Measurements from ENCODE around the gene RBMS1. TPM values are rescaled to one million over a fixed set of nuclear protein-coding genes. Genes with fewer than 3 reads are reported as not detected.

Gene RBMS1
- total and polyA plus RNA-seq, 4 donors = 7.9 to 23.5 (median 15.5) TPM

- TF ChIP-seq JUND (IDR thresholded peaks at IDR 0.05) (no peak), FOXA1 (IDR thresholded peaks at IDR 0.05) (no peak)
Observed at GRCh38 chr2:160282063-160282580, 211.5 kb downstream of the RBMS1 start (continued).

DNA sequence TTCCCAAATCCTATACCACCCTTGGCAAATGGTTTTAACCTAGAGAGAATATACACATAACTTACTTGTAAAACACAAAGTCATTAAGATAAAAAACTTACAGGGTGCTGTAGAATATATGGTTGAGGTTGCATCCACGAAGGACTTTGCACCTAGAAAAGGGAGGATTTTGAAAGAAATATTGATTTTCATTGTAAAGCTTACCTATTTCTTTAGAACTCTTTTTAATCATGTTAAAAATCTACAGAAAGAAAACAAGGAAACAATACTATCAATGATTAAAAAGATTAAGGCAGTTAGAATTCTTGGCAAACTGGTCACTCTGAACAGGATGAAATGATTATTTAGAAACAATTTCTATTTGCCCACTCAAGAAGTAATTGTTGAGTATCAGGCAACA is 212.4 kb downstream of the RBMS1 start:
- Histone ChIP-seq H3K4me1 (ENCODE audit: control insufficient read depth in 4 of 4, insufficient read depth in 4 of 4, low read length in 3 of 4) (no peaks in the 10 kb centered on the region), H3K27me3 (ENCODE audit: control insufficient read depth in 4 of 4, insufficient read depth in 4 of 4, low read length in 3 of 4) (no peaks in the 10 kb centered on the region), H3K4me3 (ENCODE audit: low read depth in 1 of 3, low read length in 3 of 3) (no peak overlapping the region), H3K9ac (ENCODE audit: low read depth in 1 of 2, low read length in 2 of 2) (no peak overlapping the region), H3K27ac (ENCODE audit: low read depth in 1 of 2, low read length in 2 of 2) (no peak overlapping the region), H3K36me3 (ENCODE audit: control insufficient read depth in 4 of 4, insufficient read depth in 3 of 4, low read depth in 1 of 4, low read length in 3 of 4) (peaks cover 2 to 22% (median 16%) of the 10 kb centered on the region in 4 donors), H3K9me3 (ENCODE audit: control insufficient read depth in 4 of 4, low read length in 3 of 4) (no peaks in the 10 kb centered on the region)
- TF ChIP-seq ATF3 (IDR thresholded peaks at IDR 0.05) (no peak), HNF4G (IDR thresholded peaks at IDR 0.05) (no peak), GABPA (IDR thresholded peaks at IDR 0.05 in 1 of 2, conservative IDR thresholded peaks at IDR 0.05 in 1 of 2) (no peak), ZBTB33 (IDR thresholded peaks at IDR 0.05) (no peak)
- DNase-seq (ENCODE audit: low spot score) = no peak
- WGBS = 81% methylated on average over 1 of the region's 1 CpG

DNA sequence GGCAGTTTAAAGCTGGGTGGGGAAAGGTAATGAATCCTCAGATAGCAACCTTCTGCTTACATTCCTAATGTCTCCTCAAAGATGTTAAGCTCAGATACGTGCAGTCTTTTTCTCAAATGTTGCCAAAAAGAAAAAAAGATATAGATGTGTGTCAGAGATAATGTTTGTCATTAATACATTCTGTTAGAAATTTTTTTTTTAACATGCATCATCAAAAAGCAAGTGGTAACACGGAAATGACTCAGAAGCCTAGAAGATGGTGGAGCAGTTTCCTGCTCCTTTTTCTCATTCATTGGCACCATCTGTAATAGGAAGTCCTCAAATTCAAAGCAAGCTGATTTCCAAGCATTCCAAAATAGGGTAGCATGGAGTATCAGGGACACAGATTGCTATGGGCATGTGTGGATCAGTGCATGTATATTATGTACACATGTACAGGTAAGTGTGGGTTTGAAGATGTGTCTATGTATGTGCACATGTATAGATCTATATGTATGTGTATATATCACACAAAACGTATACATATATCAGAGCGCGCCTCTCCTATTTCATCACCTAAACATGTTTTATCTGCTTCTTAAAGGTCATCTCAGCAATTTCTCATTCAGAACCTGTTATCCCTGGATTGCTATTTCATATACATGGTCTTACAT is 213.7 kb downstream of the RBMS1 start:
- Histone ChIP-seq H3K27ac (ENCODE audit: low read depth in 1 of 2, low read length in 2 of 2) (no peak overlapping the region), H3K27me3 (ENCODE audit: control insufficient read depth in 4 of 4, insufficient read depth in 4 of 4, low read length in 3 of 4) (no peaks in the 10 kb centered on the region), H3K4me1 (ENCODE audit: control insufficient read depth in 4 of 4, insufficient read depth in 4 of 4, low read length in 3 of 4) (peaks cover 0 to 5% (median 0%) of the 10 kb centered on the region in 4 donors), H3K4me3 (ENCODE audit: low read depth in 1 of 3, low read length in 3 of 3) (no peak overlapping the region), H3K9me3 (ENCODE audit: control insufficient read depth in 4 of 4, low read length in 3 of 4) (no peaks in the 10 kb centered on the region), H3K36me3 (ENCODE audit: control insufficient read depth in 4 of 4, insufficient read depth in 3 of 4, low read depth in 1 of 4, low read length in 3 of 4) (peaks cover 2 to 22% (median 16%) of the 10 kb centered on the region in 4 donors), H3K9ac (ENCODE audit: low read depth in 1 of 2, low read length in 2 of 2) (no peak overlapping the region)
- DNase-seq (ENCODE audit: low spot score) = no peak
- WGBS = 87% methylated on average over 5 of the region's 5 CpGs
- TF ChIP-seq REST (IDR thresholded peaks at IDR 0.05) (no peak), ZBTB33 (IDR thresholded peaks at IDR 0.05) (no peak), RAD21 (IDR thresholded peaks at IDR 0.05) (no peak), EGR1 (IDR thresholded peaks at IDR 0.05; ENCODE audit: low read depth in 2 of 2) (no peak), MAX (IDR thresholded peaks at IDR 0.05) (no peak), YY1 (IDR thresholded peaks at IDR 0.05) (no peak), JUND (IDR thresholded peaks at IDR 0.05) (peak in 1 of 2 donors; percentile 14)
